ENCODE results near the gene JARID2.

DNA sequence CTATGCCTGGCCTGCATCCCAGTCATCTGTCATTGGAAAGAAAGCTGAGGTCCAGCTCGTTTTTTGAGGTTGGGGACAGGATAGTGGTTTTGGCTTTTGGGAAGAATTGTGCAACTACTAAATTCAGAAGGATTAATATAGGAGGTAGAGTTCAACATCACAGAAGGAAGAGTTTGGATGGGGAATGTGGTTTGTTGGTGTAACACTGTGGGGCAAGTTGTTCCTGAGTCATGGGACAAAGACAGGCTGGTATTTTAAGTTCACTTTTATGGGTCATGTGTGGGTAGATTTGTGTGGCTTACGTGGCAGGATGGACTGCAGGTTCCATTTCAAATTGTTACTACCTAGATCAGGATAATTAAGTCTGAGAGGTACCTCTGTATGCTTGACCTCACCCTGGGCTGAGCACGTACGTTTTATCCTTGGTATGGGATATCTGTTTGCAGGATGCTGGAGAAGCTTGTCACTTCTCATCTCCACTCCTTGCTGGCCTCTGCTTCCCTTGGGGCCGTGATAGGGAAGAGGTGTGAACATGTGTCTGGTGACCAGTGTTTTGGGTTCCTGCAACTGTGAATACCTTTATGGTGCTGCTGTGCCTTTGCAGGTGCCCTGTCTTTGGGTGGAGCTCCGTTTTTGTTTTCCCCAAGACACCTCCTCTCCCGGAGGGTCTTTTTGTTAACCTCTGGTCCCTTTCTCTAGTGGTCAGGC lies 177.6 kb downstream of the JARID2 start:
- TF ChIP-seq CTCF (IDR thresholded peaks at IDR 0.05; ENCODE audit: poor library complexity, severe bottlenecking) (no peak), EP300 (conservative IDR thresholded peaks at IDR 0.05; ENCODE audit: poor library complexity, severe bottlenecking) (no peak), RAD21 (conservative IDR thresholded peaks at IDR 0.05) (no peak), POLR2AphosphoS5 (IDR thresholded peaks at IDR 0.05) (no peak)
